ENCODE data around the gene FLRT2. TPM values are rescaled to one million over a fixed set of nuclear protein-coding genes. Genes with fewer than 3 reads are reported as not detected.

FLRT2 gene
- total RNA-seq, 1 experiment from 2014 or later, result 2.1 TPM

DNA sequence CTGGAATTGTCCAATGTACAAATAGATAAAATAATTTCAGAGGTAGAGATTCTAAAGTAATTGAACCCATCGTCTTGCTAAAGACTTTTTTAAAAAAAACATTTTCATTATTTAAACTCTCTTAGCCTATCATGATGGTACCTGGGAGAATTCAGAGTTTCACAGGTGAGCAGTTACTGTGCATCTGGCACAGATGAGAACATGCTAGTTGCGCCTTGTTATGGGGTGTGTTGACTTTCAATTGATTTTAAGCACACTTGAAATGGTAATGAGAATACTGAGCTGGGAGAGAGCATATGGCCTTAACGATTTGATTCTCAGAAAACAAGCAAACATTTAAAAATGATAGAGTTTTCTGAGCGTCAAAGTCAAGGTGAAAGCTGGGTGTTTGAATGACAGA lies 66.6 kb downstream of the FLRT2 start:
- CTCF ChIA-PET, result interaction anchor here (0.6 kb wide), 1 partner anchor 16 kb away, joined by 15 read pairs; no protein-coding TSS in a partner anchor
- POLR2A ChIA-PET (ENCODE audit: unreplicated experiment), result no interaction called here
- no peak for DNase-seq
- no peak overlapping the region for H3K27ac ChIP-seq
- no peaks in the 10 kb centered on the region for H3F3A ChIP-seq (ENCODE audit: insufficient read depth, low read depth)
- no peak overlapping the region for H3K4me3 ChIP-seq
- H2AFZ ChIP-seq, result no peak overlapping the region
- H3K27me3 ChIP-seq (ENCODE audit: insufficient read depth, low read depth), result no peaks in the 10 kb centered on the region
- no TSS peak for BruUV-seq (replicated peaks)
- H3K9me2 ChIP-seq (ENCODE audit: insufficient read depth), result no peaks in the 10 kb centered on the region
- no peaks in the 10 kb centered on the region for H3K4me1 ChIP-seq (replicated peaks; ENCODE audit: insufficient read depth)
- H4K20me1 ChIP-seq (ENCODE audit: insufficient read depth), result no peaks in the 10 kb centered on the region
- no peaks in the 10 kb centered on the region for H3K9me3 ChIP-seq (ENCODE audit: insufficient read depth, low read depth)
- TF ChIP-seq EZH2 (IDR thresholded peaks at IDR 0.05; ENCODE audit: low read depth), result no peak
- TF ChIP-seq, protein P1, sequence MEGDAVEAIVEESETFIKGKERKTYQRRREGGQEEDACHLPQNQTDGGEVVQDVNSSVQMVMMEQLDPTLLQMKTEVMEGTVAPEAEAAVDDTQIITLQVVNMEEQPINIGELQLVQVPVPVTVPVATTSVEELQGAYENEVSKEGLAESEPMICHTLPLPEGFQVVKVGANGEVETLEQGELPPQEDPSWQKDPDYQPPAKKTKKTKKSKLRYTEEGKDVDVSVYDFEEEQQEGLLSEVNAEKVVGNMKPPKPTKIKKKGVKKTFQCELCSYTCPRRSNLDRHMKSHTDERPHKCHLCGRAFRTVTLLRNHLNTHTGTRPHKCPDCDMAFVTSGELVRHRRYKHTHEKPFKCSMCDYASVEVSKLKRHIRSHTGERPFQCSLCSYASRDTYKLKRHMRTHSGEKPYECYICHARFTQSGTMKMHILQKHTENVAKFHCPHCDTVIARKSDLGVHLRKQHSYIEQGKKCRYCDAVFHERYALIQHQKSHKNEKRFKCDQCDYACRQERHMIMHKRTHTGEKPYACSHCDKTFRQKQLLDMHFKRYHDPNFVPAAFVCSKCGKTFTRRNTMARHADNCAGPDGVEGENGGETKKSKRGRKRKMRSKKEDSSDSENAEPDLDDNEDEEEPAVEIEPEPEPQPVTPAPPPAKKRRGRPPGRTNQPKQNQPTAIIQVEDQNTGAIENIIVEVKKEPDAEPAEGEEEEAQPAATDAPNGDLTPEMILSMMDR (conservative IDR thresholded peaks at IDR 0.05), result no peak
- H3K79me2 ChIP-seq (ENCODE audit: low read depth), result no peaks in the 10 kb centered on the region
- intact Hi-C loops (cut with micrococcal nuclease; ENCODE audit: unreplicated experiment), result no loop called here
- no peak overlapping the region for H3K4me2 ChIP-seq
- no peaks in the 10 kb centered on the region for H3K36me3 ChIP-seq (ENCODE audit: low read depth)

GRCh38 chr14:85597701-85598100 lies 67.8 kb downstream of the FLRT2 start:
- POLR2A ChIA-PET (ENCODE audit: unreplicated experiment), result no interaction called here
- intact Hi-C loops (cut with micrococcal nuclease; ENCODE audit: unreplicated experiment), result no loop called here
- BruUV-seq (replicated peaks), result no TSS peak

DNA sequence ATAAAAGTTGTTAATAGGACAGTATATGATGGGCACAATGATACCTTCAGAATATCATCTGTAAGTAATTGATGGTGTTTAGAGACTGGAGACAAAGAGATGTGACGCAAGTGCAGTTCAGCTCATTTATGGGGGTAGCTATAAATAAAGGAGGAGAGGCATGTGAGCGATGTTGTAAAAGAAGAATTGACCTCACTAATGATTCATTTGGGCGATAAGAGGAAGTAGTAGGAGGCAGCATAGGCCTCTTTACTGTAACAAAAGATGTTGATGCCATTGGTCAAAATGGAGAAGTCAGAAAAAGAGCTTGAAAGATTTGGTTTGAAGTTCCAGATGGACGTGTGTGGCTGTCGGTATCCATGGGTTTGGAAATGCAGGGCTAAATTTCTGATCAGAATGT lies 70.0 kb downstream of the FLRT2 start:
- no TSS peak for BruUV-seq (replicated peaks)
- no peak overlapping the region for H3K4me2 ChIP-seq
- H3K27ac ChIP-seq, result no peak overlapping the region
- no peaks in the 10 kb centered on the region for H3K9me2 ChIP-seq (ENCODE audit: insufficient read depth)
- TF ChIP-seq, protein P1 (conservative IDR thresholded peaks at IDR 0.05), result no peak
- TF ChIP-seq EZH2 (IDR thresholded peaks at IDR 0.05; ENCODE audit: low read depth), result no peak
- POLR2A ChIA-PET (ENCODE audit: unreplicated experiment), result no interaction called here
- H3K4me1 ChIP-seq (replicated peaks; ENCODE audit: insufficient read depth), result no peaks in the 10 kb centered on the region
- no peaks in the 10 kb centered on the region for H3K79me2 ChIP-seq (ENCODE audit: low read depth)
- H3K36me3 ChIP-seq (ENCODE audit: low read depth), result no peaks in the 10 kb centered on the region
- H3K27me3 ChIP-seq (ENCODE audit: insufficient read depth, low read depth), result no peaks in the 10 kb centered on the region
- H3K9me3 ChIP-seq (ENCODE audit: insufficient read depth, low read depth), result no peaks in the 10 kb centered on the region
- no peak for DNase-seq
- H3K4me3 ChIP-seq, result no peak overlapping the region
- no peaks in the 10 kb centered on the region for H4K20me1 ChIP-seq (ENCODE audit: insufficient read depth)
- no peak overlapping the region for H2AFZ ChIP-seq
- CTCF ChIA-PET, result no interaction called here
- intact Hi-C loops (cut with micrococcal nuclease; ENCODE audit: unreplicated experiment), result no loop called here
- no peaks in the 10 kb centered on the region for H3F3A ChIP-seq (ENCODE audit: insufficient read depth, low read depth)

More at GRCh38 chr14:85597701-85598100, 67.8 kb downstream of the FLRT2 start:
- Histone ChIP-seq H3K4me2 (no peak overlapping the region), H2AFZ (no peak overlapping the region), H3K4me1 (replicated peaks; ENCODE audit: insufficient read depth) (no peaks in the 10 kb centered on the region), H3K36me3 (ENCODE audit: low read depth) (no peaks in the 10 kb centered on the region), H4K20me1 (ENCODE audit: insufficient read depth) (no peaks in the 10 kb centered on the region), H3K27me3 (ENCODE audit: insufficient read depth, low read depth) (no peaks in the 10 kb centered on the region), H3F3A (ENCODE audit: insufficient read depth, low read depth) (no peaks in the 10 kb centered on the region), H3K4me3 (no peak overlapping the region), H3K9me3 (ENCODE audit: insufficient read depth, low read depth) (no peaks in the 10 kb centered on the region), H3K79me2 (ENCODE audit: low read depth) (no peaks in the 10 kb centered on the region), H3K27ac (no peak overlapping the region), H3K9me2 (ENCODE audit: insufficient read depth) (no peaks in the 10 kb centered on the region)
- CTCF ChIA-PET, result no interaction called here
- no peak for TF ChIP-seq EZH2 (IDR thresholded peaks at IDR 0.05; ENCODE audit: low read depth)
- TF ChIP-seq, protein P1 (conservative IDR thresholded peaks at IDR 0.05), result no peak
- no peak for DNase-seq
